ENCODE data around the gene NUBPL. TPM values are rescaled to one million over a fixed set of nuclear protein-coding genes. Genes with fewer than 3 reads are reported as not detected.

Gene NUBPL
- total RNA-seq, 4 donors from 2014 or later: 7.5 to 28.9 (median 11.9) TPM

GRCh38 chr14:31726337-31726736, 165.1 kb downstream of the NUBPL start:
- Histone ChIP-seq H3K9me3 (peaks cover 6% of the 10 kb centered on the region), H3K4me1 (no peaks in the 10 kb centered on the region), H3K27me3 (no peaks in the 10 kb centered on the region), H3K27ac (no peak overlapping the region), H3K4me3 (no peak overlapping the region), H3K36me3 (peaks cover 5% of the 10 kb centered on the region)
- no peak for DNase-seq (ENCODE audit: low spot score in 2 of 2)
- TF ChIP-seq CTCF (IDR thresholded peaks at IDR 0.05) (no peak), POLR2AphosphoS5 (IDR thresholded peaks at IDR 0.05) (no peak), POLR2A (IDR thresholded peaks at IDR 0.05) (no peak), EP300 (IDR thresholded peaks at IDR 0.05) (no peak)

DNA sequence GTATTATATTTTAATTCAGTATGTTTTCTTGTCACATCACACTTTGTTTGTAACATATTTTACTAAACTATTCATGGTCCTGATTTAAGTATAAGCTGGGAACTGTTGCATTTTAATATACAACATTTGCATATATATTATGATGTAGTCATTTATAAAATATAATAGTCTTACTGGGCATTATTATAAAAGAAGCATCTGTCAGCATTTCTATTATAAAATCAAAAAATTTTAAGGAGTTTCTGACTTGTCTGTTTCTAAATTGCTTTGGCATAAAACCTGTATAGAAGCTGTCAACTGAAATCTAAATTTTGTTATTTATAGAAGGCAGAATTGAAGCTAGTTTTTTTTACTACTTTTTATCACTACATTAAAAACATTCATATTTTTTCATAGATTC, 166.6 kb downstream of the NUBPL start:
- no peak for DNase-seq (ENCODE audit: low spot score in 2 of 2)
- Histone ChIP-seq H3K4me3 (no peak overlapping the region), H3K27me3 (no peaks in the 10 kb centered on the region), H3K9me3 (peaks cover 6% of the 10 kb centered on the region), H3K4me1 (no peaks in the 10 kb centered on the region), H3K27ac (no peak overlapping the region), H3K36me3 (peaks cover 8% of the 10 kb centered on the region)
- TF ChIP-seq POLR2A (IDR thresholded peaks at IDR 0.05): no peak
- TF ChIP-seq CTCF (IDR thresholded peaks at IDR 0.05): no peak
- no peak for TF ChIP-seq POLR2AphosphoS5 (IDR thresholded peaks at IDR 0.05)
- no peak for TF ChIP-seq EP300 (IDR thresholded peaks at IDR 0.05)

GRCh38 chr14:31740688-31741087, 179.5 kb downstream of the NUBPL start:
- Histone ChIP-seq H3K9me3 (peaks cover 3% of the 10 kb centered on the region), H3K27ac (no peak overlapping the region), H3K27me3 (no peaks in the 10 kb centered on the region), H3K4me3 (no peak overlapping the region), H3K4me1 (no peaks in the 10 kb centered on the region), H3K36me3 (no peaks in the 10 kb centered on the region)
- no peak for DNase-seq (ENCODE audit: low spot score in 2 of 2)
- no peak for TF ChIP-seq POLR2AphosphoS5 (IDR thresholded peaks at IDR 0.05)
- TF ChIP-seq EP300 (IDR thresholded peaks at IDR 0.05): no peak
- no peak for TF ChIP-seq POLR2A (IDR thresholded peaks at IDR 0.05)
- no peak for TF ChIP-seq CTCF (IDR thresholded peaks at IDR 0.05)
- WGBS: 100% methylated on average over 1 of the region's 1 CpG

- no peak for DNase-seq (ENCODE audit: low spot score in 2 of 2)
- no peak overlapping the region for H3K27ac ChIP-seq
- H3K9me3 ChIP-seq: peaks cover 24% of the 10 kb centered on the region
- H3K4me3 ChIP-seq: no peak overlapping the region
- H3K4me1 ChIP-seq: no peaks in the 10 kb centered on the region
- TF ChIP-seq POLR2AphosphoS5 (IDR thresholded peaks at IDR 0.05) (no peak), POLR2A (IDR thresholded peaks at IDR 0.05) (no peak), CTCF (IDR thresholded peaks at IDR 0.05) (no peak), EP300 (IDR thresholded peaks at IDR 0.05) (no peak)
- H3K36me3 ChIP-seq: no peaks in the 10 kb centered on the region
- no peaks in the 10 kb centered on the region for H3K27me3 ChIP-seq
- WGBS: 97% methylated on average over 6 of the region's 6 CpGs
Observed at GRCh38 chr14:31745741-31746140, 184.5 kb downstream of the NUBPL start.

- DNase-seq (ENCODE audit: low spot score in 2 of 2): no peak
- no peaks in the 10 kb centered on the region for H3K36me3 ChIP-seq
- H3K4me1 ChIP-seq: no peaks in the 10 kb centered on the region
- no peak overlapping the region for H3K4me3 ChIP-seq
- WGBS: 94% methylated on average over 2 of the region's 2 CpGs
- no peaks in the 10 kb centered on the region for H3K27me3 ChIP-seq
- TF ChIP-seq POLR2A (IDR thresholded peaks at IDR 0.05) (no peak), CTCF (IDR thresholded peaks at IDR 0.05) (no peak), POLR2AphosphoS5 (IDR thresholded peaks at IDR 0.05) (no peak), EP300 (IDR thresholded peaks at IDR 0.05) (no peak)
- peaks cover 24% of the 10 kb centered on the region for H3K9me3 ChIP-seq
- H3K27ac ChIP-seq: no peak overlapping the region
Observed at GRCh38 chr14:31746326-31746725, 185.1 kb downstream of the NUBPL start.

All from suprapubic skin (tissue), 4 donors.